Hematopoietic multipotent progenitor cell treated with erythropoietin and hydrocortisone succinate and interleukin-3 and kit ligand, for 15 days (in vitro differentiated cells): ENCODE results near the gene ZNF513.
A peak's percentile ranks its signal among the peaks of the same experiment; 100 is the strongest.

Source experiments
- DNase-seq: peaks from one replicate; pipeline ENCODE4 v3.0.0-alpha.2; 2015; ENCODE audit warnings: low spot score

Gene ZNF513

DNA sequence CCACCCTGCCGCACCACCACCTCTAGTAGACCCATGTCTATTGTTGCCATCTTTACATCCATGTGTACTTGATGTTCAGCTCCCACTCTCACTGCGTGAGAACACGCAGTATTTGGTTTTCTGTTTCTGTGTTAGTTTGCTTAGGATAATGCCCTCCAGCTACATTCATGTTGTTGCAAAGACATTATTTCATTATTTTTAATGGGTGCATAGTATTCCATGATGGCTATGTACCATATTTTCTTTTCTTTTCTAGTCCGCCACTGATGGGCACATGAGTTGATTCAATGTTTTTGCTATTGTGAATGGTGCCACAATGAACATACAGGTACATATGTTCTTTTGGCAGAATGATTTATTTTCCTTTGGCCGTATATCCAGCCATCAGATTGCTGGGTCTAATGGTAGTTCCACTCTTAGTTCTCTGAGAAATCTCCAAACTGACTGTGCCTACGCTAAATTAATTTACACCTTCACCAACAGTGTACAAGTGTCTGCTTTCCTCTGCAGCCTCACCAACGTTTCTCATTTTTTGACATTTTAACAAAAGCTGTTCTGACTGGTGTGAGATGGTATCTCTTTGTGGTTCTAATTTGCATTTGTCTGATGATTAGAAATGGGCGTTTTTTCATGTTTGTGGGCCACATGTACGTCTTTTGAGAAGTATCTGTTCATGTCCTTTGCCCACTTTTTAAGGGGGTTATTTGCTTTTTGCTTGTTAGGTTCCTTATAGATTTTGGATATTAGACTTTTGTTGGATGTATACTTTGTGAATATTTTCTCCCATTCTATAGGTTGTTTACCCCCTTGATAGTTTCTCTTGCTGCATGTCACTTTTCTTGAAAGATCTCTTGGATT, 10.5 kb upstream of the ZNF513 start:
- no peak for DNase-seq

GRCh38 chr2:27381577-27382181, 1.1 kb upstream of the ZNF513 start:
- DNase-seq: no peak

GRCh38 chr2:27379836-27380625, 503 bp downstream of the ZNF513 start:
- DNase-seq: peak; percentile 39

DNA sequence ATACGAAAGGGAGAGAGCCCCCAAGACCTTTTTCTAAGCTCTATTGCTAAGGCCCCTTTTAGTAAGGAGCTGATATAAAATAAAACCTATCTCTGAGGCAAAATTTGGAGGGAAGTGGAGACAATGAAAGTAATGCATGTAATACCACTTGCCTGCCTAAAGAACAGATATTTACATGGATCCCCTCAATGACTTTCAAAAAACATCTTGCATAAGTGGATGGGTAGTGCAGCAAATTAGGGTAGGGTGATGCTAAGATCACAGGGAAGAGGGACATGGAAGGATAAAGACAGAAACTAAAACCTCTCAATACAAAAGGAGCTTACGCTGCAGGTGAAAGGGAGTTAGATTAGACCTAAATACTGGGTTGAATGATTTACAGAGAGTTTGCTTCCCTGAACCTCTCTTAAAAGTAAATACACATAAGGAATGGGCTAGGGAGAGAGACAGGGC, 1.1 kb downstream of the ZNF513 start:
- DNase-seq: no peak

GRCh38 chr2:27378809-27379290, 1.7 kb downstream of the ZNF513 start:
- no peak for DNase-seq

DNA sequence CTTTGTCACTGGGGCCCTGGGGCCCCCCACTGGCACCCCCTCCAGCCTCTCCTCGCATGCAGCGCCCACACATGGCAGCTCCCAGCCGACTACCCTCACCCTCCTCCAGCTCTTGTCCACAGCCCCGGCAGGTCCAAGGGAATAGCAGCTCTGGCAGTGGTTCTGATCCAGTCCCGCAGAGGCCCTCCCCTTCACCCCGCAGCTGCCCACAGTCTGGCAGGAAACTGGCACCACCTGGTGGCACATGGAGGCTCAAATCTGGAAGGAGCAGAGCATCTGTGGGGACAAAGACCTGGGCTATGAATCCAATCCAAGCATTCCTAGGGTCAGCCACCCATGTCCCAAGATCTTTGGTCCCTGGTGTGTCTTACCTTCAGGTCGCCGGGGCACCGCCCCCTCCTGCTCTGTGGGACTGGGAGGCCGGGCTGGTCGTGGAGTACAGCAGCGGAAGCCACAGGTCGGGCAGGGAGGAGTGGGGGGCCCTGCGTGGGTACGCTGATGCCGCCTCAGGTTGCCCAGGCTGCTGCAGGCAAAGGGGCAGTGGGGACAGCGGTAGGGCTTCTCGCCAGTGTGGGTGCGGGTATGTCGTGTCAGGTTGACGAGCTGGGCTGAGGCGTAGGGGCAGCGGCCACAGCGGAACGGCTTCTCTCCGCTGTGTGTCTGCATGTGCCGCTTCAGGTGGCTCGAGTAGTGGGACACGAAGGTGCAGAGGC, 2.3 kb downstream of the ZNF513 start:
- no peak for DNase-seq

- DNase-seq: no peak
Observed at GRCh38 chr2:27377618-27378095, 2.9 kb downstream of the ZNF513 start.

DNA sequence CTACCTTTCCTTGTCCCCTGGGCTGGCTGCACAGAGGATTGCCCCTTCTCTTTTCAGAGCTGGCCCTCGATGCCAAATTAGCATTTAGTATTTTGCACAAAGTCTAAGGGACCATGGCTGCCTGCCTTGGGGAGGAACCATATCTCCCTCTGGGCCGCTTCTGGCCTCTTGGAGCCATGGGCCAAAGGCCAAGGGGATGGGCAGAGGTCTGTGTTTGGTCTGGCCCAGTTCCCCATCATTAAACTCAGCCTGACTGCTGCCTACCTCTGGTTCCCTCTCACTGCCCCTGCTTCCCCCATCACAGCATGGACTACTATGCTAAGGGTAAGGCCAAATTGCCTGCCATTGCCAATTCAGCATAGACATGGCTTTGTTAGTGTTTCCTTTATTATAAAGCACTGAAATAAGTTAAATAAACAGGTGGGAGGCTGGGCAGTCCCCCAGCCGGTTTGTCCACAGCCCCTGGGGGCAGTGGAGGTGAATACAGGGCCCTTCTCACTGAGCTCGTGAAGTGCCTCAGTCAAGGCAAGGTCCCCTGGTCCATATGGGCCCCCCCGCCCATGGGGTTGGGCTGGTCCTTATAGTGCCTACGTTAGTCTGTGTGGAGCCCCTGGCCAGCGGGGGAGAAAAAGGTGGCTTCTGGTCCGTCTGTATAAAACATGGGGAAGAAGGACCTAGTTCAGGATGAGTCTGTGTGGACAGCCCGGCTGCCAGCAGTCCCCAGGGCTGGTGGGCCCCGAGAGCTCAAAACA, 3.5 kb downstream of the ZNF513 start:
- no peak for DNase-seq

- no peak for DNase-seq
Observed at GRCh38 chr2:27376151-27376865, 4.2 kb downstream of the ZNF513 start.

GRCh38 chr2:27375513-27376099, 4.9 kb downstream of the ZNF513 start:
- DNase-seq: no peak

GRCh38 chr2:27373567-27373966, 7.0 kb downstream of the ZNF513 start:
- no peak for DNase-seq

GRCh38 chr2:27372937-27373336, 7.6 kb downstream of the ZNF513 start:
- DNase-seq: no peak

DNA sequence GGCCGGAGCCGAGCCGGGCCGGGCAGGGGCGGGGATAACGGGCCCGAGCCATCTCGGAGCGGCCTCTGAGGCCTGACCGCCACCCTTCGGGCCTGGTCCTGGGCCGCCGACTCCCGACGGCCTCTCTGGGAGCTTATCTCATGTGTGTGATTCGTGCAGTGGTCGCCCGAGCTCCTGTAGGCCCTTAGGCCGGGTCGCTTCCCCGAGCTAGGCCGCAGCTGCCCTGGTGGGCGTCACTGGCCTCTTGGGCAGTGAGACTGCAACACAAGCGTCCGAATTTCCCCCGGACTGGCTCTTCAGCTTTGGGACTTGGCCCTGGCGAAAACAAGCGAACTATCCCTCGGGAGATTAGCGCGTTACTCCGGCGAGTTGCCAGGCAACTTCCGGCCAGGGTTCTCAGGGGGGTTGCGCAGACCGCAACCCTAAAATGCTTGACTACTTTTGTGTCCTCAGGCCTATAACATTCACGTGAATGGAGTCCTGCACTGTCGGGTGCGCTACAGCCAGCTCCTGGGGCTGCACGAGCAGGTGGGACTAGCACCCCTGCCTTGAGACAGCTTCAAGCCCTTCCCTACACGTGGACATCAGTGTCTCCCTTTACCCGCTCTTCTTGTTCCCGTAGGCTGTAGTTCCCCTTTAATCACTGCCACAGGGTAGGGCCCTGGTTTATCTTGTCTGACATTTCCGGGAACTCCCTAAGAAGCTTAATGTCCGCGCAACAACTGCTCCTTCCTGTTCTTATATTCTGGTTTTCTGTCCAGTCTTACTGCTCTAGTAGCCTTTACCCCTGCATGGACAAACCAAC, 9.5 kb downstream of the ZNF513 start:
- peak; percentile 47 for DNase-seq

DNA sequence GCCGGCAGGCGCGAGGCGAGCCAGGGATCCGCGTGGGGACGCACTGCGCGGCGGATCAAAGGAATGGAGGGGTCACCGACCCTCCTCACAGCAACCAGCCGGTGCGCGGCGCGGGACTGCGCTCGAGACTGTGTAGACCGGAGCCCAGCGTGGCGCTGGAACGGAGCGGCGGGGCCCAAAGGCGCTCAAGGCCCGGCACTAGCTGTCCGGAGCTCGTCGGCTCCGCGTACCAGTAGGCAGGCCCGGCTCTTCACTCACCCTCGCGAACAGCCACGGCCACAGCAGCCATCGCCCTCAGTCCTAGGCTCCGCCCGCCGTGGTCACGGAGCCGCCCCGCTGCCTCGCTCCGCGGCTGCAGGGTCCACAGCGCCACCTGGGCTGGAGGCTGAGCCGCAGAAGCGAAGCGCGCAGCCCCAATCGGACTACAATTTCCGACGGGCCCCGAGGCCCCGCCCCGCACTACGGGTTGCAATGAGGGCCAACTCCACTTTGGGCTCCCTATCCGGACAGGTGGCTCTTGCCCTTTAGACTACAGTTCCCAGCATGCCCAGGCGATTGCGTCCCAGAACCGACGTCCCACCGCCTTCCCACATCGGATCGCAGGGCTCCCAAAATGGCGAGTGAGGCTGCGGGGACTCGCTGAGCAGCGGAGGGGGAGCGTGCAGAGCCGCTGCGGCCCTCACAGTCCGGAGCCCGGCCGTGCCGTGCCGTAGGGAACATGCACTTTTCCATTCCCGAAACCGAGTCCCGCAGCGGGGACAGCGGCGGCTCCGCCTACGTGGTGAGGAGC, 10.3 kb downstream of the ZNF513 start, which contains the start of the genes EIF2B4 and SNX17:
Gene EIF2B4 (minus strand): TSS at position 313 of the 790 bp plus-strand sequence. CDS start 24 bp downstream, at position 289.
Gene SNX17 (plus strand): TSS at position 591 of the 790 bp plus-strand sequence. CDS start 128 bp downstream, at position 719.
- peak; percentile 99 for DNase-seq

DNA sequence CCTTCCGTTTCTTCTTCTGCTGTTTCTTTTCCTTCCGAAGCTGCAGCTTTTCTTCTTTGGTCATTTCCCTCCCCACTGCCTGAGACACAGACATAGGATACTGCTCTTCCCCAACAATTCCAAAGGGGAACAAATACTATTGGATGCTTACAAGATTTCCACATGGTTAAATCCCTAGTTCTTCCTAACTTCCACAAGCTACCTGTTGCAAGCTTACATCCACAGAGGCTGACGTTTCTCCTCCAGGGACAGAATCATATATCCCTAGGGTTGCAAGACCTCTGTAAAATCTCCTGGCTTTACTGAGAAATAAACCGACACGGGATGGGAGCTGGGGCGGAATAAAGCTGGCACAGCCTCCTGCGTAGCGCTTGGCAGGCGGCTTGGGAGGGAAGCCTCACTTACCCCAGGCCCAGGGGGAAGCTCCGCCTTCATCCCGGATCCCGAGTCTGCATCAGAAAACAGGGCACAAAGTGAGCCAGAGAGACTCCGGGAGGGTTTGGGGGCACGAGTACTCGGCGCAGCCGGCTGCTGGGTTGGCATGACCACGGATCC, 11.0 kb downstream of the ZNF513 start:
- DNase-seq: peak; percentile 40

GRCh38 chr2:27363933-27364332, 16.6 kb downstream of the ZNF513 start:
- no peak for DNase-seq

- DNase-seq: no peak
Observed at GRCh38 chr2:27362678-27363420, 17.7 kb downstream of the ZNF513 start.
